Astrocyte (in vitro differentiated cells and primary cell): ENCODE data around the gene PSORS1C1.

Experiments
- CTCF ChIP-seq: IDR thresholded peaks from 2 replicates; pipeline ENCODE4 v1.5.1; 2011; ENCODE audit warnings: low read depth, mild to moderate bottlenecking, inconsistent platforms, low read length, moderate library complexity; ENCODE audit not compliant: insufficient read depth
- EZH2 ChIP-seq: IDR thresholded peaks from 2 replicates; pipeline ENCODE4 v1.6.1; 2012; ENCODE audit warnings: mild to moderate bottlenecking, low read length, inconsistent platforms; ENCODE audit not compliant: insufficient read depth

- TF ChIP-seq CTCF = no peak
- no peak for TF ChIP-seq EZH2
These were observed 54.7 kb downstream of the PSORS1C1 start for GRCh38 chr6:31169123-31169857.
